Esophagus squamous epithelium (tissue), 5 donors: ENCODE data around the gene SCARB1. TPM values are rescaled to one million over a fixed set of nuclear protein-coding genes. Genes with fewer than 3 reads are reported as not detected.

Experiments
- DNase-seq: peaks from one replicate; lab custom pipeline; 2025; lab: John Stamatoyannopoulos, UW
- H3K27ac ChIP-seq, 4 donors: fragments of 200-600 bp; sonication (generic); one replicate each; pipeline ENCODE4 v1.5.1; 2016 to 2019; ENCODE audit warnings: mild to moderate bottlenecking in 1 of 4
- H3K27me3 ChIP-seq, 4 donors: fragments of 200-600 bp; sonication (generic); 1 replicate in 3 of 4; 2 replicates in 1 of 4; pipeline versions ENCODE4 v1.5.1 to v1.6.0; 2017 to 2021; ENCODE audit warnings: antibody characterized with exemption in 1 of 4
- H3K36me3 ChIP-seq, 3 donors: fragments of 200-600 bp; sonication (generic); one replicate each; pipeline ENCODE4 v1.5.1; 2016 to 2019
- H3K4me1 ChIP-seq, 3 donors: fragments of 200-600 bp; sonication (generic); one replicate each; pipeline ENCODE4 v1.5.1; 2017 to 2019
- H3K4me3 ChIP-seq, 4 donors: fragments of 200-600 bp; sonication (generic); 1 replicate in 3 of 4; 2 replicates in 1 of 4; pipeline ENCODE4 v1.5.1; 2016 to 2019; ENCODE audit warnings: mild to moderate bottlenecking in 2 of 4, moderate library complexity in 1 of 4
- H3K9me3 ChIP-seq, 3 donors: fragments of 200-600 bp; sonication (generic); one replicate each; pipeline ENCODE4 v1.5.1; 2016 to 2019
- CTCF ChIP-seq, 6 experiments: fragments of 450-650 bp in 4 of 6; fragments of 200-600 bp in 2 of 6; sonication (generic) in 2 of 6; IDR thresholded peaks; one replicate each; pipeline ENCODE4 v1.5.1; 2016 to 2019; ENCODE audit warnings: antibody characterized with exemption in 6 of 6, mild to moderate bottlenecking in 4 of 6, moderate library complexity in 4 of 6
- POLR2A ChIP-seq, 4 donors: fragments of 450-650 bp; IDR thresholded peaks; one replicate each; pipeline ENCODE4 v1.6.1; 2017; ENCODE audit warnings: antibody characterized with exemption in 4 of 4, mild to moderate bottlenecking in 4 of 4, moderate library complexity in 3 of 4
- WGBS, 2 donors: methylation state at CpG; one replicate each; pipeline ENCODE4 v1.1.5; 2018; 5-methylcytosine and 5-hydroxymethylcytosine counted together
- intact Hi-C: fragments of 100-400 bp; cut with DNase I; formaldehyde crosslinking; loops from one replicate; pipeline ENCODE4 v1.15.0; 2022
- total RNA-seq, 4 donors: library from RNA; depleted of rRNA; stranded (reverse); fragments of >200 nt; gene quantifications; one replicate each; pipeline ENCODE4 v1.1.0, GENCODE V29; 2016
- donor health status: DM: yes; HTN: yes; CAD: no.

The SCARB1 gene
- total RNA-seq, 4 donors from 2014 or later: 7.1 to 9.5 (median 8.8) TPM

GRCh38 chr12:124795081-124795948, 68.3 kb downstream of the SCARB1 start:
- intact Hi-C loops: no loop called here
- no peak overlapping the region for H3K4me3 ChIP-seq
- H3K4me1 ChIP-seq: no peaks in the 10 kb centered on the region
- H3K36me3 ChIP-seq: peaks cover 0 to 33% (median 0%) of the 10 kb centered on the region in 3 donors
- DNase-seq: no peak
- TF ChIP-seq POLR2A (IDR thresholded peaks at IDR 0.05) (no peak), CTCF (IDR thresholded peaks at IDR 0.05) (no peak)
- 81 to 93% methylated on average over 2 to 4 of the region's 6 CpGs for WGBS, 2 donors
- no peaks in the 10 kb centered on the region for H3K9me3 ChIP-seq
- H3K27me3 ChIP-seq: no peaks in the 10 kb centered on the region
- no peak overlapping the region for H3K27ac ChIP-seq

- Histone ChIP-seq H3K9me3 (no peaks in the 10 kb centered on the region), H3K27me3 (no peaks in the 10 kb centered on the region), H3K4me1 (no peaks in the 10 kb centered on the region), H3K4me3 (no peak overlapping the region), H3K27ac (no peak overlapping the region), H3K36me3 (peaks cover 0 to 20% (median 0%) of the 10 kb centered on the region in 3 donors)
- intact Hi-C loops: no loop called here
- 85 to 87% methylated on average over 10 of the region's 15 CpGs for WGBS, 2 donors
- no peak for DNase-seq
- TF ChIP-seq POLR2A (IDR thresholded peaks at IDR 0.05) (no peak), CTCF (IDR thresholded peaks at IDR 0.05) (no peak)
These were observed 70.7 kb downstream of the SCARB1 start for GRCh38 chr12:124792961-124793441.

- DNase-seq: no peak
- Histone ChIP-seq H3K27ac (no peak overlapping the region), H3K27me3 (no peaks in the 10 kb centered on the region), H3K9me3 (no peaks in the 10 kb centered on the region), H3K36me3 (peaks cover 0 to 20% (median 0%) of the 10 kb centered on the region in 3 donors), H3K4me3 (no peak overlapping the region), H3K4me1 (no peaks in the 10 kb centered on the region)
- WGBS, 2 donors: 84 to 96% methylated on average over 4 to 13 of the region's 13 CpGs
- intact Hi-C loops: no loop called here
- no peak for TF ChIP-seq CTCF (IDR thresholded peaks at IDR 0.05)
These were observed 71.5 kb downstream of the SCARB1 start for GRCh38 chr12:124792156-124792555.

GRCh38 chr12:124790650-124791400, 72.8 kb downstream of the SCARB1 start:
- DNase-seq: no peak
- TF ChIP-seq CTCF (IDR thresholded peaks at IDR 0.05): no peak
- TF ChIP-seq POLR2A (IDR thresholded peaks at IDR 0.05): no peak
- peaks cover 0 to 10% (median 0%) of the 10 kb centered on the region in 3 donors for H3K4me1 ChIP-seq
- no peak overlapping the region for H3K27ac ChIP-seq
- H3K36me3 ChIP-seq: peaks cover 0 to 26% (median 0%) of the 10 kb centered on the region in 3 donors
- no peak overlapping the region for H3K4me3 ChIP-seq
- intact Hi-C loops: no loop called here
- no peaks in the 10 kb centered on the region for H3K27me3 ChIP-seq
- 90 to 94% methylated on average over 11 to 15 of the region's 21 CpGs for WGBS, 2 donors
- H3K9me3 ChIP-seq: no peaks in the 10 kb centered on the region
